ENCODE results near the gene RNF183. TPM values are rescaled to one million over a fixed set of nuclear protein-coding genes. Genes with fewer than 3 reads are reported as not detected.
"Not testable (repeated sequence)": the region's sequence is repeated elsewhere in the genome, so short reads cannot be mapped to it uniquely, and the experiment has no call there.

RNF183 gene
- total RNA-seq, 1 donor from 2014 or later = 0.16 TPM

- H3K27me3 Mint-ChIP-seq (ENCODE audit: low read depth) = no peaks in the 10 kb centered on the region
- no peak for DNase-seq (ENCODE audit: low spot score in 2 of 2, unreplicated experiment in 2 of 2)
- TF ChIP-seq CTCF (IDR thresholded peaks at IDR 0.05; ENCODE audit: unreplicated experiment) = no peak
- H3K4me1 Mint-ChIP-seq = peaks cover 1% of the 10 kb centered on the region
- H3K9me3 Mint-ChIP-seq = peaks cover 7% of the 10 kb centered on the region
- no peak overlapping the region for H3K27ac Mint-ChIP-seq
- no peak overlapping the region for H3K4me3 Mint-ChIP-seq
- peaks cover 12% of the 10 kb centered on the region for H3K36me3 Mint-ChIP-seq
Measured at GRCh38 chr9:113250807-113251206, 52.4 kb downstream of the RNF183 start.

GRCh38 chr9:113249661-113250060 lies 53.5 kb downstream of the RNF183 start:
- not testable (repeated sequence) for H3K27me3 Mint-ChIP-seq (ENCODE audit: low read depth); H3K27ac Mint-ChIP-seq; H3K4me1 Mint-ChIP-seq; H3K4me3 Mint-ChIP-seq; H3K9me3 Mint-ChIP-seq; DNase-seq (ENCODE audit: low spot score in 2 of 2, unreplicated experiment in 2 of 2)
- peaks cover 12% of the 10 kb centered on the region for H3K36me3 Mint-ChIP-seq

GRCh38 chr9:113247640-113248039 lies 55.5 kb downstream of the RNF183 start:
- Mint-ChIP-seq H3K27ac (no peak overlapping the region), H3K27me3 (ENCODE audit: low read depth) (no peaks in the 10 kb centered on the region), H3K9me3 (peaks cover 7% of the 10 kb centered on the region), H3K36me3 (peaks cover 10% of the 10 kb centered on the region), H3K4me1 (peaks cover 9% of the 10 kb centered on the region), H3K4me3 (no peak overlapping the region)
- no peak for TF ChIP-seq CTCF (IDR thresholded peaks at IDR 0.05; ENCODE audit: unreplicated experiment)
- DNase-seq (ENCODE audit: low spot score in 2 of 2, unreplicated experiment in 2 of 2) = no peak

Other genes with a start within 250 kb of the RNF183 start
- gene ZFP37, start 246.7 kb downstream of the RNF183 start, total RNA-seq = 8.2 to 9.3 TPM (median 8.9 TPM) in 3 replicates
- 7.2 to 8.5 TPM (median 7.8 TPM) in 3 replicates for gene SLC31A2, start 152.4 kb downstream of the RNF183 start, total RNA-seq
- gene FKBP15, start 82.1 kb downstream of the RNF183 start, total RNA-seq = 28.2 to 30.0 TPM (median 28.4 TPM) in 3 replicates
- 22.3 to 23.8 TPM (median 22.6 TPM) in 3 replicates for gene SLC31A1, start 81.8 kb downstream of the RNF183 start, total RNA-seq
- 25.3 to 27.7 TPM (median 27.0 TPM) in 3 replicates for gene CDC26, start 27.8 kb downstream of the RNF183 start, total RNA-seq
- 27.8 to 29.4 TPM (median 29.2 TPM) in 3 replicates for gene PRPF4, start 27.7 kb downstream of the RNF183 start, total RNA-seq
- gene WDR31, start 36.9 kb upstream of the RNF183 start, total RNA-seq = 4.1 to 4.5 TPM (median 4.2 TPM) in 3 replicates
- gene BSPRY, start 46.2 kb upstream of the RNF183 start, total RNA-seq = 3.4 to 4.3 TPM (median 4.3 TPM) in 3 replicates
- gene HDHD3, start 73.6 kb upstream of the RNF183 start, total RNA-seq = 26.9 to 30.8 TPM (median 27.7 TPM) in 3 replicates
- gene ALAD, start 97.9 kb upstream of the RNF183 start, total RNA-seq = 42.9 to 45.6 TPM (median 44.2 TPM) in 3 replicates
- 44.8 to 50.2 TPM (median 49.5 TPM) in 3 replicates for gene POLE3, start 107.3 kb upstream of the RNF183 start, total RNA-seq
- 0.64 to 0.95 TPM (median 0.72 TPM) in 3 replicates for gene C9orf43, start 107.4 kb upstream of the RNF183 start, total RNA-seq
- gene RGS3, start 160.4 kb upstream of the RNF183 start, total RNA-seq = 24.9 to 26.6 TPM (median 26.3 TPM) in 3 replicates